GM13977 (cell line): ENCODE results near the gene MAP3K3.

ENCODE experiments used
- DNase-seq: peaks from one replicate; pipeline ENCODE4 v3.0.0; 2012; ENCODE audit warnings: low spot score
- in situ Hi-C: fragments of 300-500 bp; cut with MboI; formaldehyde crosslinking; loops from one replicate; pipeline ENCODE4 v1.12.0; 2022; ENCODE audit warnings: low sequenced_read_pairs, low pct_unique_long_range_greater_than_20kb, mixed read lengths, inconsistent platforms; ENCODE audit not compliant: unreplicated experiment
- TF ChIP-seq, protein P1 (sequence below): IDR thresholded peaks from 2 replicates; pipeline ENCODE4 v1.5.1; 2012; ENCODE audit warnings: mild to moderate bottlenecking, control low read depth; ENCODE audit not compliant: insufficient read depth; ENCODE audit errors: extremely low read depth, missing control alignments

Gene MAP3K3

DNA sequence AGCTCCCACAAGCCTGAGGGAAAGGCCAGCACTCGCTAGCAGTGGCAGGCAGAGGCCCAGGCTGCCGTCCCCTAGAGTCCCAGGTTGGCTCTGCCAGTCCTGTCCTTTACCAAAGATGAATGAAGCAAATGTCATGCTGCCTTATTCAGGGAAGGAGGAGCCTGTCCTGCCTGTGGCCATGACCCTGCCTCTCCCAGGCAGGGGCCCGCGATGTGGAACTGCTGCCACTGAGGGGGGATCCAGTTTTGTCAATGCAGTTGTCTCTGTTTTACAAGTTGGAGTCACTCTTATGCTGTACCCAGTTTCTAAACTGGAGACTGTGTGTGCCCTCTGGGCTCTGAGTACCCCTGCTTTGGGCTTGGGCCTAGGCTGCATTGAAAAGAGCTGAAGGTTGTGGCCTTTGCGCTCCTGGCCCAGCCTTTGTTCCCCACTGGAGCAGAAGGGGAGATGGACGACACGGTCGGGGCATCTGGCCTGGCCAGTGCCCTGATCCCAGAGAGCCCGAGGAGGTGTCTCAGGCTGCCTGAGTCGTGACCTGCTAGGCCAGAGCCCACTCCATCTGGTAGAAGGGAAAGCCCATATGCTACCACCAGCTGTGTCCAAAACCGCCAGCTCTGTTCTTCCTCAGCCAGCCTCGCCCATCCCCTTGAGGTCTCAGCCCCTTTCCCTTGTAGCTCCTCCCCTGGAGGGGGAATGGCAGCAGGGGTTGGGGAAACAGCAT is 72.2 kb downstream of the MAP3K3 start:
- TF ChIP-seq, protein P1, sequence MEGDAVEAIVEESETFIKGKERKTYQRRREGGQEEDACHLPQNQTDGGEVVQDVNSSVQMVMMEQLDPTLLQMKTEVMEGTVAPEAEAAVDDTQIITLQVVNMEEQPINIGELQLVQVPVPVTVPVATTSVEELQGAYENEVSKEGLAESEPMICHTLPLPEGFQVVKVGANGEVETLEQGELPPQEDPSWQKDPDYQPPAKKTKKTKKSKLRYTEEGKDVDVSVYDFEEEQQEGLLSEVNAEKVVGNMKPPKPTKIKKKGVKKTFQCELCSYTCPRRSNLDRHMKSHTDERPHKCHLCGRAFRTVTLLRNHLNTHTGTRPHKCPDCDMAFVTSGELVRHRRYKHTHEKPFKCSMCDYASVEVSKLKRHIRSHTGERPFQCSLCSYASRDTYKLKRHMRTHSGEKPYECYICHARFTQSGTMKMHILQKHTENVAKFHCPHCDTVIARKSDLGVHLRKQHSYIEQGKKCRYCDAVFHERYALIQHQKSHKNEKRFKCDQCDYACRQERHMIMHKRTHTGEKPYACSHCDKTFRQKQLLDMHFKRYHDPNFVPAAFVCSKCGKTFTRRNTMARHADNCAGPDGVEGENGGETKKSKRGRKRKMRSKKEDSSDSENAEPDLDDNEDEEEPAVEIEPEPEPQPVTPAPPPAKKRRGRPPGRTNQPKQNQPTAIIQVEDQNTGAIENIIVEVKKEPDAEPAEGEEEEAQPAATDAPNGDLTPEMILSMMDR, result no peak
- peak; percentile 36 for DNase-seq
- in situ Hi-C loops, result no loop called here

DNA sequence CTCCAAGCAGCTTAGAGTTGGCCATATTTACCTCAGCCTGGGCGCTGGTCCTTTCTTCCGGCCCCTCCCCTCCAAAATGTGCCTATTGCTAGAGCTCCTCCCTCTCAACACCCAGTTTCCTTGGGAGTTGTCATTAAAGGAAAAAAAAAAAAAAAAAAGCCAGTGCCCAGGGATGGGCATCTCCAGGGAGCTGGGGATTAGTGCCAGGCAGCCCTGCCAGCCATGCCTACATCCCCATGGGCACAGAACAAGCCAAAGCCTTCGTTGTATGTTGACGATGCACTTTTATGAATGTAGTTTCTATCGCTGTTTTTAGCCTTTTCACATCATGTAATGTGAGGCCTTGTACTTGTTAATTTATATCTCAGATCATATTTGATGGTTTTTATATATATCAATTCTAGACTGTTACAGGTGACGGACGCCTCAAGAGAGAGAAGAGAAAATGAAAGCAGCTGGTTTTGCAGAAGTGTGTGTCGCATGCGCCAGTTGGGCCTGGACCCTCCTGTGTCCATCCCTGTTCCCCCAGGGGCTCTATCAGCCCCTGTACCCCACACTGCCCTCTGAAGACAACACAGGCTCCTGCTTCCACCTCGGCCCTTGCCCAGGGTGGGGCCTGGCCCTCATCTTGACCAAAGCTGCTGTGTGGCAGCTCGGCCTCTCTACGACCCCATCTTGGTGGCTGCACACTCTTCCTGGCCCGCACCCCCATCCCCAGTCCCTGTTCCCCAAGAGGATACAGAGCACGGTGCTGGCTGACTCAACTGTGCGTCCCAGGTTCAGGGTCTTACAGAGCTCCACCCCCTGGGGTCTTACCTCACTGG is 72.9 kb downstream of the MAP3K3 start:
- DNase-seq, result peak; percentile 53
- TF ChIP-seq, protein P1, result no peak
- in situ Hi-C loops, result no loop called here

- TF ChIP-seq, protein P1, result no peak
- in situ Hi-C loops, result no loop called here
- no peak for DNase-seq
Observed at GRCh38 chr17:63695889-63696288, 73.7 kb downstream of the MAP3K3 start.

- DNase-seq, result peak; percentile 59
- TF ChIP-seq, protein P1, result peak; percentile 43
- in situ Hi-C loops, result no loop called here
Observed at GRCh38 chr17:63696381-63696961, 74.3 kb downstream of the MAP3K3 start.

- TF ChIP-seq, protein P1, result peak; percentile 77
- peak; percentile 76 for DNase-seq
- in situ Hi-C loops, result no loop called here
Observed at GRCh38 chr17:63697341-63698286, 75.4 kb downstream of the MAP3K3 start.
